SKM-1 treated with dmso at 0.1 percent for 144 hours (cell line): ENCODE results near the gene SYT8.
"Not testable (repeated sequence)": the region's sequence is repeated elsewhere in the genome, so short reads cannot be mapped to it uniquely, and the experiment has no call there.

Experiments
- DNase-seq: peaks from one replicate; lab custom pipeline; 2025; ENCODE audit not compliant: unreplicated experiment; lab: John Stamatoyannopoulos, UW

The SYT8 gene, protein sequence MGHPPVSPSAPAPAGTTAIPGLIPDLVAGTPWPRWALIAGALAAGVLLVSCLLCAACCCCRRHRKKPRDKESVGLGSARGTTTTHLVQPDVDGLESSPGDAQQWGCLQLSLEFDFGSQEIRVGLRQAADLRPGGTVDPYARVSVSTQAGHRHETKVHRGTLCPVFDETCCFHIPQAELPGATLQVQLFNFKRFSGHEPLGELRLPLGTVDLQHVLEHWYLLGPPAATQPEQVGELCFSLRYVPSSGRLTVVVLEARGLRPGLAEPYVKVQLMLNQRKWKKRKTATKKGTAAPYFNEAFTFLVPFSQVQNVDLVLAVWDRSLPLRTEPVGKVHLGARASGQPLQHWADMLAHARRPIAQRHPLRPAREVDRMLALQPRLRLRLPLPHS

GRCh38 chr11:1834779-1835670, at the start of gene SYT8:
TSS of gene SYT8 (plus strand) at chr11:1834990. CDS start at chr11:1835106, 116 bp downstream.
- no peak for DNase-seq

- DNase-seq, result no peak
Observed at GRCh38 chr11:1785749-1786413, 48.9 kb upstream of the SYT8 start.

DNA sequence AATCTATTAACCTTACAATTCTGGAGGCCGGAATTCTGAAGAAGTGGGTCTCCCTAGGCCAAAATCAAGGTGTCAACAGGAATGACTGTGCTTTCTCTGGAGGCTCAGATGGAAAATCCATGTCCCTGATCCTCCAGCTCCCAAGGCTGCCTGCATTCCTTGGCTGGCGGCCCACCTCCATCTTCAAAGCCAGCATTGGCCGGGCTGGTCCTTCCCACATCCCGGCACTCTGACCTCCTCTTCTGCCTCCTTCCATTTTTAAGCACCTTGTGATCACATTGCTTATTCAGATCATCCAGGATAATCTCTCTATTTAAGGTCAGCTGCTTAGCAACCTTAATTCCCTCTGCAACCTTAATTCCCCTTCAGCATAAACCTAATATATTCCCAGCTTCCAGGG, 48.3 kb upstream of the SYT8 start:
- no peak for DNase-seq

DNA sequence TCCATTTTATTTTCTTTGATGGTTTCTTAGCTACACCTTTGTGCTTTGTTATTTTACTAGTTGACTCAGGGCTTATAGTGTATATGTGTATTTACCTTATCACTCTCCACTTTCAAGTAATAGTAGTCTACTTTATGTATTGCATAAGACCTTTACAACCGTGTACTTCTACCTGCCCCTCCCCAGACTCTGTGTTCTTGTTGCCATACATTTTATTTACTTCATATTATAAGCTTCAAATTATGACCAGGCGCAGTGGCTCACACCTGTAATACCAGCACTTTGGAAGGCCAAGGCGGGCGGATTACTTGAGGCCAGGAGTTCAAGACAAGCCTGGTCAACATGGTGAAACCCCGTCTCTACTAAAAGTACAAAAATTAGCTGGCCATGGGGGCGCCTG, 42.9 kb upstream of the SYT8 start:
- DNase-seq, result no peak

- no peak for DNase-seq
Observed at GRCh38 chr11:1792461-1792860, 42.3 kb upstream of the SYT8 start.

- no peak for DNase-seq
Observed at GRCh38 chr11:1793081-1793480, 41.7 kb upstream of the SYT8 start.

DNA sequence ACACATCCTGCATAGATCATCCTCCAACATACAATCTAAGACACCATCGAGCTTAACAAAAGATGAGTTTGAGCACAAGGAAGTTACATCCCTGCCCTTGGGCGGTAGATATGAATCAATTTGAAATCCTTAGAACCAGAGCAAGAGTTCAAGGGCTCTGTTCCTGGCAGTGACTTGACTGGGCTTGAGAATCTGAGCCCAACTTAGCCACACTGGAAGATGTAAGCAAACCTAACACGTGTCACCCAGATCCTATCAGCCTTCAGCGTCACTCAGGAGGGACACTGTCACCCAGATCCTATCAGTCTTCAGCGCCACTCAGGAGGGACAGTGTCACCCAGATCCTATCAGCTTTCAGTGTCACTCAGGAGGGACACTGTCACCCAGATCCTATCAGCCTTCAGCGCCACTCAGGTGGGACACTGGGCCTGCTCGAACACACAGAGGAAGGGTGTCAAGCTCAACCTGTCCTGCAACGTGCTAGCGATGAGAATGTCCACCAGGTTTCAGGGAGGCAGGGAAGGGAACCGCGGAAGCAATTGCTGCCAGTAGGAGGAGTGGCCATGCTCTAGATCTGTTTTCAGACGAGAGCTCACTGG, 38.3 kb upstream of the SYT8 start:
- DNase-seq, result no peak

DNA sequence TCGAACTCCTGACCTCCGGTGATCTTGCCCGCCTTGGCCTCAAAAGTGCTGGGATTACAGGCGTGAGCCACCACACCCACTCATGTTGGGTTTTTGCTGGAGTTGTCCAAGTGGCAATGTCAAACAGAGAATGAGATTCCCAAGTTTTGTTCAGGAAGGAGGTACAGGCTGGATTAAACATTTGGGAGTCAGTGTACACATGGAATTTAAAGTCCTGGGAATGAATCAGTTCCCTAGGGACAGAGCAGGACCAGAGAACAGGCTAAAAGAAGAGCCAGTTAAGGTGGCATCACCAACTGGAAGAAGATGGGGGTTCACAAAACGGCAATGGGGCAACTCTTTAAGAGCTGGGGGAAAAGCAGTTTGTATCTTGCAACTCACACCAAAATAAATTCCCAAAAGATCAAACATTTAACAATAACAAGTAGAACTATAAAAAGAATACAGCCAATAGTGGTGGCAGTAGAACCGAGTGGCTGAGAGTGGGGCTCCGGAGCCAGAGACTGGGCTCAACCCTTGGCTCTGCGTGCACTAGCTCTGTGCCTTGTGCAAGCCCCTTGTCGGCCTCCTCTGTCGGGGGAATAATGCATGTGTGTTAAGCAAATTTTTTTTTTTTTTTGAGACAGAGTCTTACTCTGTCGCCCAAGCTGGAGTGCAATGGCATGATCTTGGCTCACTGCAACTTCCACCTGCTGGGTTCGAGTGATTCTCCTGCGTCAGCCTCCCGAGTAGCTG, 37.2 kb upstream of the SYT8 start:
- no peak for DNase-seq

DNA sequence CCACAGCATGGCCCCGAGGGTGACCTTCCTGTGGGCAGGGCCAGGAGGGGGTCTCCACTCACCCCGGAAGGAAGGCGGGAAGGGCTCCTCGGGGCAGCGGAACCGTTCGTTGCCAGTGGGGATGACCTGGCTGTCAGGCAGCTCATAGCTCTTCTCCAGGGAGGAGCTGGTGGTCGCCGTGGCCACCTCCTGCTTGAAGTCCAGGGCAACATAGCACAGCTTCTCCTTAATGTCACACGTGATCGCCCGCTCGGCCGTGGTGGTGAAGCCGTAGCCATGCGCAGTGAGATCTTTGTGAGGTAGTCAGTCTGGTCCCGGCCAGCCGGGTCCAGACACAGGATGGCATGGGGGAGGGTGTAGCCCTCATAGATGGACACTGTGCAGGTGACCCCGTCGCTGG, 31.5 kb upstream of the SYT8 start:
- DNase-seq, result no peak

DNA sequence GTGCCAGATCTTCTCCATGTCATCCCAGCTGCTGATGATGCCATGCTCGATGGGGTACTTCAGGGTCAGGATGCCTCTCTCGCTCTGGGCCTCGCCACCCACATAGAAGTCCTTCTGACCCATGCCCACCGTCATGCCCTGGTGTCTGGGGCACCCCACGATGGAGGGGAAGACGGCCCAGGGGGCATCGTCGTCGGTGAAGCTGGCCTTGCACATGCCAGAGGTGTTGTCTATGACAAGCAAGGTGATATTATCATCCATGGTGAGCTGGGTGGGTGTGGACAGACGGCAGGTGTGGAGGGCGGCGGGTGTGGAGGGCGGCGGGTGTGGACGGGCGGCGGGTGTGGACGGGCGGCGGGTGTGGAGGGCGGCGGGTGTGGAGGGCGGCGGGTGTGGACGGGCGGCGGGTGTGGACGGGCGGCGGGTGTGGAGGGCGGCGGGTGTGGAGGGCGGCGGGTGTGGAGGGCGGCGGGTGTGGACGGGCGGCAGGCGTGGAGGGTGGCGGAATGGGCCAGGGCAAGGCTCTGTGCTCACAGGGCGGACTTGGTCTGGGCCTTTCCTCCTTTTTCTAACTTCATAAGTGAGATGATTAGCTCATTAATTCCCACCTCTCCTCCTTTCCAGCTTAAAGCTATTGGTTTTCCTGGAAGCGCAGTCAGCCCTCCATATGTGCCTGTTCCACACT, 30.8 kb upstream of the SYT8 start:
- not testable (repeated sequence) for DNase-seq

DNA sequence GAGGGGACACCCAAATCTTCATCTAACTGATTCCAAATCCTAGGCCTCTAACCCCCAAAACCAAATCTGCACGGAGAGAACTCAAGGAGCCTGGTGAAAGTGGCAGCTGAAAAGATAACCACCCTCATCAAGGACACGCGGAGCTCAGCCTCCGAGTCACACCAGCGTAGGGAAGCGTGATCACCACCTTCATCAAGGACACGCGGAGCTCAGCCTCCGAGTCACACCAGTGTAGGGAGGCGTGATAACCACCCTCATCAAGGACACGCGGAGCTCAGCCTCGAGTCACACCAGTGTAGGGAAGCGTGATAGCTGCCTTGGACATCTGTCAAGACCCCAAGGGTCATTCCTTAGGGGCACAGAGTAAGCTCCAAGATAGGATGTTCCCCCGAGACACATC, 29.3 kb upstream of the SYT8 start:
- DNase-seq, result no peak

GRCh38 chr11:1807264-1807995, 27.4 kb upstream of the SYT8 start:
- DNase-seq, result no peak

DNA sequence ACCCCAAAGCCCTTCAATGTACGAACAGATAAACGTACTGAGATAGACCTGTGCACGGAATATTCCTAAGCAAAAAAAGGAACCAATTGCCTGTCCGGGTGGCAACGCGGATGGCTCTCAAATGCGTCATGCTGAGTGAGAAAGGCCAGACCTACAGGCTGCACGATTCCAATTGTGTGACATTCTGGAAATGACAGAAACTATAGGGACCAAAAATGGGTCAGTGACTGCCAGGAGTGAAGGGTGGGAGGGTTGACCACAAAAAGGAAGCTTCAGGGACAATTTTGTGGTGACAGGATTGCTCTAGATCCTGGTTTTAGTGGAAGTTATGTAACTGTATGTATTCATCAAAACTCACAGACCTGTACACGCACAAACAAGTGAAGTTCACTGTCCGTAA, 24.0 kb upstream of the SYT8 start:
- DNase-seq, result peak; percentile 75

DNA sequence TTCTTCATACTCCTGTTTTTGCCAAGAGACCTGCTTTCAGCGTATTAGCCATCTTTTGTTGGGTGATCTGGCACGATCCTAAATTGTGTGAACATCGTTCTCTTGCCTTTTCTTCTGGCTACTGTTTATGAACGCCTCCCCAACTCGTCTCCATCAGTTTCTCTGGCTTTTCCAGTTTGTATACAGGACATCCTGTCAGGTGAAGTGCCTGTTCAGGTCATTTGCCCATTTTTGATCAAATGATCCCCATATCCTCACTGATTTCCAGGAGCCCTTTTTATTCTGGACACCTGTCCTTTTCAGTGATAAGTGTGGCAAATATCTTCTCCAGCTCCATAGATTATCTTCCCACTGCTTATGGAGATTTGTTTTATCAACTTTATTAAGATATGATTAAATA, 22.5 kb upstream of the SYT8 start:
- DNase-seq, result no peak

GRCh38 chr11:1812801-1813200, 22.0 kb upstream of the SYT8 start:
- no peak for DNase-seq

- not testable (repeated sequence) for DNase-seq
Observed at GRCh38 chr11:1813356-1813755, 21.4 kb upstream of the SYT8 start.

DNA sequence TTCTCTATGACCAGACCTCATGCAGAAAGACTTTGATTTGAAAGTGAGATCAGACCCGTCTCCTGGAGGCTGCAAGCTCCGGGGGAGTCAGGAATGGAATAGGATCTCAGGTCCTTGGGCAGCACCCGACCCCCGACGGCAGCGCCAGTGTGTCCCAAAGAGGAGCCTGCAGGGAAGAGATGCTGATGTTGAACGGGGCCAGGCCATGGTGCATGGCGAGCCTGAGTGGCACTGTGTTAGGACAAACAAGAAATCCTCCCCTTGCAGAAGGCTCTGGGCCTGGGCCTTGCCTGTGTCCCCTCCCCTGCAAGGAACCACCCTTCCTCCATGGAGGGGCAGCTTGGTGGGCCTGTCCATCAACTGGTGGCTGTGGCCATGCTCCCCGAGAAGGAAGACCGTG, 20.1 kb upstream of the SYT8 start:
- no peak for DNase-seq

DNA sequence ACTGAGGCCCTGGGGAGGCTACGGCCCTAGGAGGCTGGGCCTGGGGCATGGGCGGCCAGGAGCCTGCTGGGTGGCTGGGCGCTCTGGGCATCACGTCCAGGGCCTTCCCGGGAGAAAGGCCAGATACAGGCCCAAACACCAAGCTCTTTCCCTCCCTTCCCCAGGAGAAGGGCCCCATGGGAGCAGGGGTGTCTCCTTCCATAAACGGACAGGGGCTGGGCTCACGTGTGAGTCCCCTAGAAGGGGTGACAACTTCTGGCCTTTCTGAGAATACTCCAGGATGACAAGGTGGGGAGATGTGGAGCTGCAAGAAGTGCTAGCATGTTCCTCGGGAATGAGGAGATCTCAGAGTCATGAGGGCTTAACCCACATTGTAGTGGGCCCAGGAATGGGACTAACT, 19.5 kb upstream of the SYT8 start:
- DNase-seq, result no peak

DNA sequence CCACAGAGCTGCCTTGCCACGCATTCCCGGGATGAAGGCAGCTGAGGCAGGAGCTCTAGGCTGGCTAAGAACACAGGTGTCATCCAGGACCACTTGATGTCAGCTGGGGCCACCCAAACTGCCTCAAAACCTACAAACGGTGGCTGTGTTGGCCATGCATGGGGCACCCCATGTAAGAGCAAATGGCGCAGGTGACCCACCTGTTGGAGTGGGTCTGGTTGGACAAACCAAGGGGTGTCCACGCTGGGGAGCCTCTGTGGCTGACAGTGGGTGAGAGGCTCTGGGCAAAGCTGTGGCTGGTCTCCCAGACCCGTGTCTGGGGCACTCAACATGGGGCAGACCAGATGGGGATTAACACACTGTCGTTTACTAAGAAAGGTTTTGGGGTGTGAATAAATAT, 19.0 kb upstream of the SYT8 start:
- DNase-seq, result no peak
